Mucosa of rectum (tissue), 2 donors: ENCODE data around the gene CEP295NL.
"Not testable (repeated sequence)": the region's sequence is repeated elsewhere in the genome, so short reads cannot be mapped to it uniquely, and the experiment has no call there.

Experiments used
- H3K27ac ChIP-seq, 2 donors: one replicate each; pipeline ENCODE4 v1.7.0; 2013; ENCODE audit warnings: inconsistent platforms in 2 of 2, low read depth in 2 of 2, low read length in 2 of 2
- H3K27me3 ChIP-seq, 2 donors: one replicate each; pipeline ENCODE4 v1.7.0; 2013; ENCODE audit warnings: low read length in 2 of 2; ENCODE audit not compliant: control insufficient read depth in 2 of 2, insufficient read depth in 2 of 2
- H3K36me3 ChIP-seq, 2 donors: one replicate each; pipeline ENCODE4 v1.7.0; 2013; ENCODE audit warnings: low read length in 2 of 2; ENCODE audit not compliant: control insufficient read depth in 2 of 2, insufficient read depth in 2 of 2
- H3K4me1 ChIP-seq, 2 donors: one replicate each; pipeline ENCODE4 v1.7.0; 2013; ENCODE audit warnings: low read length in 2 of 2, mild to moderate bottlenecking in 1 of 2; ENCODE audit not compliant: control insufficient read depth in 2 of 2, insufficient read depth in 2 of 2
- H3K4me3 ChIP-seq, 2 donors: one replicate each; pipeline ENCODE4 v1.7.0; 2013; ENCODE audit warnings: low read length in 2 of 2
- H3K9ac ChIP-seq, 2 donors: one replicate each; pipeline ENCODE4 v1.7.0; 2013; ENCODE audit warnings: low read length in 2 of 2, low read depth in 1 of 2, mild to moderate bottlenecking in 1 of 2
- H3K9me3 ChIP-seq, 2 donors: one replicate each; pipeline ENCODE4 v1.7.0; 2013; ENCODE audit warnings: low read length in 2 of 2; ENCODE audit not compliant: control insufficient read depth in 2 of 2
- donor health status: healthy.
- donor health status: Normal muscosa, but diverticular disease.

CEP295NL gene

DNA sequence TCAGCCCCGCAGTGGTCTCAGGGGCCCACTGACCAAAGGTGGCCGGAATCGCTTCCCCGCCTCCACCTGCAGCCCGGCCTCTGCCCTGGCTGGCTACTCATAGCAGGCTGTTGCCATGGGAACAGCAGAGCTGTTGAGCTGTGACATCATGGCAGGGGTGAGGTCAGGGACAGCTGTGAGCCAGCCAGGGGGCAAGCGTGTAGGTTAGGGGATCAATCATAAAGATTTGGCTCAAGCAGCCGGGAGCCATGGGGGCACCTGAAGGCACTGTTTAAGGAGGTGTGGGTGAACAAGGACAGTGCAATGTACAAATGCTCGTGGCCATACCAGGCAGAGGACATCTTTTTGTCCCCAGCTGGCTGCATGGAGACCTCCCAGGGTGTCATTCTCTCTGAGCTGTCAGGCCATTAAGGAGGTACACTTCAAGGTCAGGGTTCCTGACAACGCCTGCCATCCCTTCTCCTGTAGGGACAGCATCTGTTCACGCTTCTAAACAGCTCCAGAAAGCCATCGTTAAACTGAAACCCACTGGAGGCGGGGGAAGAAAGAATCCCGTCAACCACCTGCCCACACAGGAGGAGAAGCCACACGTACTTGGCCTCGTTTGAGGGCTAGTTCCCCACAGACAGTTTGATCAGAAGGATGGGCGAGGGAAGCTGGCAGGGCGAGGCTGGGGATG is at the start of gene CEP295NL:
CEP295NL (minus strand) TSS at position 101 of the 679 bp plus-strand sequence. CDS start 1,373 bp downstream, outside the sequence.
- H3K27ac ChIP-seq, result no peak within 1 kb of the TSS
- no peak within 1 kb of the TSS for H3K4me3 ChIP-seq
- H3K4me1 ChIP-seq, result peaks cover 0 to 3% of the 10 kb centered on the region in 2 donors
- no peaks in the 10 kb centered on the region for H3K36me3 ChIP-seq
- no peaks in the 10 kb centered on the region for H3K27me3 ChIP-seq
- H3K9ac ChIP-seq, result no peak within 1 kb of the TSS
- no peaks in the 10 kb centered on the region for H3K9me3 ChIP-seq

DNA sequence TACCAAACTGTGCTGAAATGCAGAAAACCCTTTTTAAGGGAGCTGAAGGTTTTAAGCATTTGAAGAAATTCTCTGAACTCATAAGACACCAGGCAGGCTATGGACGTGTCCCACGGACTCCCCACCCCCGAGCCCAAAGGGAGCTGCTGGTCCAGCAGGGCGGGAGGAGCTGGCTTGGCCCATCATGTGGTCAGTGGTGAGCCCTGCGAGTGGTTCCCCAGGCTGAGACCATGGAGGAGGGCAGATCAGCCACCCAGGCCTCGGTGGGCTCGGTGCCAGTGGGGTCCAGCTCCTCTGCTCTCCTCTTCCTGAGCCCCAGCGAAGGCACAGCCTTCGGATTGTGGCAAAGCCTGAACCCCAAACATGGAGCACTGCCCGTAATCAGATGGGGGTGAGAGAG is 49.7 kb upstream of the CEP295NL start:
- Histone ChIP-seq H3K27me3 (no peaks in the 10 kb centered on the region), H3K27ac (peak overlapping the region; percentile 43 to 54), H3K36me3 (no peaks in the 10 kb centered on the region), H3K9ac (peak overlapping the region in 1 of 2 donors; percentile 54), H3K4me3 (no peak overlapping the region), H3K4me1 (peaks cover under 1 to 15% of the 10 kb centered on the region in 2 donors), H3K9me3 (peaks cover 0 to 3% of the 10 kb centered on the region in 2 donors)

- Histone ChIP-seq H3K4me1 (peaks cover 7 to 22% of the 10 kb centered on the region in 2 donors), H3K36me3 (no peaks in the 10 kb centered on the region), H3K4me3 (no peak overlapping the region), H3K27me3 (no peaks in the 10 kb centered on the region), H3K9ac (peak overlapping the region in 1 of 2 donors; percentile 54), H3K27ac (peak overlapping the region; percentile 43 to 54), H3K9me3 (peaks cover 0 to 3% of the 10 kb centered on the region in 2 donors)
Measured at GRCh38 chr17:78951967-78952551, 49.1 kb upstream of the CEP295NL start.

DNA sequence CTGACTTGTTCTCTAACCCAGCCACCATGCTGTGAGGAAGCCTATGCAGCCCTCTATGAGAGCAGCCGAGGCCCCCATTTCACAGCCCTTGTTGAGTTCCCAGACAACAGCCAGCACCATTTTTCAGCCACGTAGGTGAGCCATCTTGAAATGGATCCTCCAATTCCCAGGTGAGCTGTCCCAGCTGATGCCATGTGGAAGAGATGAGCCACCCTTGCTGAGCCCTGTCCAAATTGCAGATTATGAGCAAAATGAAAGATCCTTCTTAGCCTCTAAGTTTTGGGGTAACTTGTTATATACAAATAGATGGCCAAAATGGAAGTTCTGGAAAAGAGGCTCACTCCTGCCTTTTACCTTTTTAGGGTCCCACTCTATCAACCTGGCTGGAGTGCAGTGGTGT is 47.9 kb upstream of the CEP295NL start:
- no peak overlapping the region for H3K9ac ChIP-seq
- H3K4me3 ChIP-seq, result no peak overlapping the region
- no peaks in the 10 kb centered on the region for H3K27me3 ChIP-seq
- H3K9me3 ChIP-seq, result peaks cover 0 to 3% of the 10 kb centered on the region in 2 donors
- no peak overlapping the region for H3K27ac ChIP-seq
- peaks cover 7 to 23% of the 10 kb centered on the region in 2 donors for H3K4me1 ChIP-seq
- H3K36me3 ChIP-seq, result no peaks in the 10 kb centered on the region

- H3K4me3 ChIP-seq, result peak overlapping the region in 1 of 2 donors; percentile 13
- peak overlapping the region in 1 of 2 donors; percentile 55 for H3K27ac ChIP-seq
- peaks cover 0 to 3% of the 10 kb centered on the region in 2 donors for H3K9me3 ChIP-seq
- H3K9ac ChIP-seq, result peak overlapping the region in 1 of 2 donors; percentile 26
- H3K4me1 ChIP-seq, result peaks cover 7 to 20% of the 10 kb centered on the region in 2 donors
- H3K36me3 ChIP-seq, result no peaks in the 10 kb centered on the region
- H3K27me3 ChIP-seq, result no peaks in the 10 kb centered on the region
Measured at GRCh38 chr17:78947235-78948149, 44.5 kb upstream of the CEP295NL start.

- Histone ChIP-seq H3K9me3 (peaks cover 0 to 3% of the 10 kb centered on the region in 2 donors), H3K36me3 (no peaks in the 10 kb centered on the region), H3K27me3 (no peaks in the 10 kb centered on the region), H3K4me1 (peaks cover 7 to 11% of the 10 kb centered on the region in 2 donors), H3K4me3 (no peak overlapping the region), H3K9ac (no peak overlapping the region), H3K27ac (no peak overlapping the region)
Measured at GRCh38 chr17:78946631-78947030, 43.6 kb upstream of the CEP295NL start.

DNA sequence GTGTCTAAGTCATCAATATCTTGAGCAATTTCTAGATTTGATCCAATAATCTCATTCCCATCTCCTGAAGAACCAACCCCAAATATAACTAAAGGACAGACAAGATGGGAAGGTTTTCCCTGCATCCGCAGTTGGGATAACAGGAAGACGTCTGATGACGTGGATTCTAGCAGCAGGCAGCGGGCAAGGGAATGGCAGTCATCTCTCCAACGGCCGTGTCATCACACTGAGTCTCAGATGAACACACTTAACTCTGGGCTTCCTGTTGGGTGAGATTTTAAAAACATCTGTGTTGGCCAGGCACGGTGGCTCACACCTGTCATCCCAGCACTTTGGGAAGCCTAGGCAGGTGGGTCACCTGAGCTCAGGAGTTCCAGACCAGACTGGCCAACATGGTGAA is 43.1 kb upstream of the CEP295NL start:
- Histone ChIP-seq H3K4me1 (peaks cover 7 to 8% of the 10 kb centered on the region in 2 donors), H3K4me3 (no peak overlapping the region), H3K9me3 (peaks cover 0 to 3% of the 10 kb centered on the region in 2 donors), H3K27ac (no peak overlapping the region), H3K27me3 (no peaks in the 10 kb centered on the region), H3K9ac (no peak overlapping the region), H3K36me3 (no peaks in the 10 kb centered on the region)

DNA sequence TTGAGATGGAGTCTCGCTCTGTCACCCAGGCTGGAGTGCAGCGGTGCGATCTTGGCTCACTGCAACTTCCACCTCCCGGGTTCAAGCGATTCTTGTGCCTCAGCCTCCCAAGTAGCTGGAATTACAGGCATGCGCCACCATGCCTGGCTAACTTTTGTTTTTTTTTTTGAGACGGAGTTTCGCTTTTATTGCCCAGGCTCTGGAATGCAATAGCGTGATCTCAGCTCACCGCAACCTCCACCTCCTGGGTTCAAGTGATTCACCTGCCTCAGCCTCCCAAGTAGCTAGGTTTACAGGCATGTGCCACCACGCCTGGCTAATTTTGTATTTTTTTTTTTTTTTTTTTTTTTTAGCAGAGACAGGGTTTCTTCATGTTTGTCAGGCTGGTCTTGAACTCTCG is 42.5 kb upstream of the CEP295NL start:
- H3K27me3 ChIP-seq, H3K9ac ChIP-seq, H3K27ac ChIP-seq, H3K36me3 ChIP-seq, H3K4me3 ChIP-seq, H3K9me3 ChIP-seq, H3K4me1 ChIP-seq: not testable (repeated sequence)

- Histone ChIP-seq H3K27ac (no peak overlapping the region), H3K9me3 (no peaks in the 10 kb centered on the region), H3K9ac (no peak overlapping the region), H3K36me3 (no peaks in the 10 kb centered on the region), H3K4me1 (peaks cover 7 to 8% of the 10 kb centered on the region in 2 donors), H3K4me3 (no peak overlapping the region), H3K27me3 (no peaks in the 10 kb centered on the region)
Measured at GRCh38 chr17:78944956-78945355, 42.0 kb upstream of the CEP295NL start.

DNA sequence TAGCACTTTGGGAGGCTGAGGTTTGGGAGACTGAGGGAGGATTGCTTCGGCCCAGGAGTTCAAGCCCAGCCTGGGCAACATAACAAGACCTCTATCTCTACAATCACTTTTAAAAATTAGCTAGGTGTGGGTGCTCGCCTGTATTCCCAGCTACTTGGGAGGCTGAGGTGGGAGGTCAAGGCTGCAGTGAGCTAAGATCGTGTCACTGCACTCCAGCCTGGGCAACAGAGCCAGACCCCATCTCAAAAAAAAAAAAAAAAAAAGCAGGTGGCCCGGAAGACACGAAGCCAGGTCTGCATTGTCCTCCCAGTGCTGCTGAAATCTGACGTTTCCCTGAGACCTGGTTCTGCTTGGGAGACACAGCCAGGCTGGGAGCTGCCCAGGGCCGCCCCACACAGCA is 41.0 kb upstream of the CEP295NL start:
- Histone ChIP-seq H3K4me3 (no peak overlapping the region), H3K27me3 (no peaks in the 10 kb centered on the region), H3K27ac (no peak overlapping the region), H3K9ac (no peak overlapping the region), H3K9me3 (no peaks in the 10 kb centered on the region), H3K36me3 (no peaks in the 10 kb centered on the region), H3K4me1 (peaks cover 7 to 8% of the 10 kb centered on the region in 2 donors)
